ENCODE results near the gene GNG7.

DNA sequence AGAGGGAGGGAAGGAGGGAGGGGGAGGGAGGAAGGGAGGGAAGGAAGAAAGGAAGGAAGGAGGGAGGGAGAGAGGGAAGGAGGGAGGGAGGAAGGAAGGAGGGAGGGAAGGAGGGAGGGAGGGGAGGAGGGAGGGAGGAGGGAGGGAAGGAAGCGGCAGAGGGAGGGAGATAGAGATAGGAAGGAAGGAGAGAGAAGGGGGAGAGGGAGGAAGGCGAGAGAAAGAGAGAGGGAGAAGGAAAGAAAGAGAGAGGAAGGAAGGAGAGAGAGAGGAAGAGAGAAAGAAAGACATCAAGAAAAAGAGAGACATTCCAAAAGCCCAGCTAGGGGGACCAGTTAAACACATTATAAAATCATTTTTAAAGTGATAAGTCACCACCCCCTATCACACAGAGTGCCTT lies 62.5 kb downstream of the GNG7 start:
- TF ChIP-seq CTCF (IDR thresholded peaks at IDR 0.05) (no peak), POLR2A (IDR thresholded peaks at IDR 0.05) (no peak)

All from testis (tissue), 2 donors.